Tibial nerve (tissue), 4 donors: ENCODE results near the gene GCN1.

ENCODE experiments used
- EP300 ChIP-seq, 2 donors: sonication (generic); formaldehyde crosslinking; IDR thresholded peaks; one replicate each; pipeline ENCODE4 v1.6.1; 2017; ENCODE audit warnings: antibody characterized with exemption in 2 of 2, mild to moderate bottlenecking in 1 of 2
- POLR2A ChIP-seq, 2 donors: fragments of 450-650 bp; IDR thresholded peaks; one replicate each; pipeline ENCODE4 v1.6.1; 2017; ENCODE audit warnings: antibody characterized with exemption in 2 of 2, mild to moderate bottlenecking in 2 of 2, moderate library complexity in 2 of 2
- TF ChIP-seq, protein P1 (sequence below), 5 experiments: fragments of 200-600 bp in 3 of 5; fragments of 450-650 bp in 2 of 5; sonication (generic) in 3 of 5; IDR thresholded peaks; one replicate each; pipeline ENCODE4 v1.5.1; 2016 to 2019; ENCODE audit warnings: antibody characterized with exemption in 5 of 5, mild to moderate bottlenecking in 3 of 5, moderate library complexity in 2 of 5

DNA sequence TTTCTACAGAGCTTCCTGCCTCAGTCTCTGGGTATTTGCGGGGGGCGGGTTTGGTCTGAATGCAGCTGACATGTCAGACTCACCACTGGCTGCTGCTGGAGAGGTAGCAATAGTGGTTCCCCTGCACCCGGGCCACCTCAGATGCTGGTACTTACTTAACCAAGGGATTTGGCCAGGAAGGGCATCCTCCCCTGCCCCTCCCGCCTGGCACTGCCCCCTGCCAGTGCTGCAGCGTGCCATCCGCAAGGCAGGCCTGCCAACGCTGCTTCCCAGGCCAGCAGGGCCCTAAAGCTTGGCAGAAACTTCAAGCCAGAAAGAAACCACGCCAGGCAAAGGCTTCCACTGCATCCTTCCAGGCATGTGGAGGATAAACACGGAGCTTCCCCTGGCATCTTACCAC, 100.0 kb downstream of the GCN1 start:
- TF ChIP-seq POLR2A (IDR thresholded peaks at IDR 0.05) (no peak), EP300 (IDR thresholded peaks at IDR 0.05) (no peak)
- TF ChIP-seq, protein P1, sequence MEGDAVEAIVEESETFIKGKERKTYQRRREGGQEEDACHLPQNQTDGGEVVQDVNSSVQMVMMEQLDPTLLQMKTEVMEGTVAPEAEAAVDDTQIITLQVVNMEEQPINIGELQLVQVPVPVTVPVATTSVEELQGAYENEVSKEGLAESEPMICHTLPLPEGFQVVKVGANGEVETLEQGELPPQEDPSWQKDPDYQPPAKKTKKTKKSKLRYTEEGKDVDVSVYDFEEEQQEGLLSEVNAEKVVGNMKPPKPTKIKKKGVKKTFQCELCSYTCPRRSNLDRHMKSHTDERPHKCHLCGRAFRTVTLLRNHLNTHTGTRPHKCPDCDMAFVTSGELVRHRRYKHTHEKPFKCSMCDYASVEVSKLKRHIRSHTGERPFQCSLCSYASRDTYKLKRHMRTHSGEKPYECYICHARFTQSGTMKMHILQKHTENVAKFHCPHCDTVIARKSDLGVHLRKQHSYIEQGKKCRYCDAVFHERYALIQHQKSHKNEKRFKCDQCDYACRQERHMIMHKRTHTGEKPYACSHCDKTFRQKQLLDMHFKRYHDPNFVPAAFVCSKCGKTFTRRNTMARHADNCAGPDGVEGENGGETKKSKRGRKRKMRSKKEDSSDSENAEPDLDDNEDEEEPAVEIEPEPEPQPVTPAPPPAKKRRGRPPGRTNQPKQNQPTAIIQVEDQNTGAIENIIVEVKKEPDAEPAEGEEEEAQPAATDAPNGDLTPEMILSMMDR (IDR thresholded peaks at IDR 0.05), result no peak
